ENCODE measurements around the gene PRM2.

Gene PRM2

DNA sequence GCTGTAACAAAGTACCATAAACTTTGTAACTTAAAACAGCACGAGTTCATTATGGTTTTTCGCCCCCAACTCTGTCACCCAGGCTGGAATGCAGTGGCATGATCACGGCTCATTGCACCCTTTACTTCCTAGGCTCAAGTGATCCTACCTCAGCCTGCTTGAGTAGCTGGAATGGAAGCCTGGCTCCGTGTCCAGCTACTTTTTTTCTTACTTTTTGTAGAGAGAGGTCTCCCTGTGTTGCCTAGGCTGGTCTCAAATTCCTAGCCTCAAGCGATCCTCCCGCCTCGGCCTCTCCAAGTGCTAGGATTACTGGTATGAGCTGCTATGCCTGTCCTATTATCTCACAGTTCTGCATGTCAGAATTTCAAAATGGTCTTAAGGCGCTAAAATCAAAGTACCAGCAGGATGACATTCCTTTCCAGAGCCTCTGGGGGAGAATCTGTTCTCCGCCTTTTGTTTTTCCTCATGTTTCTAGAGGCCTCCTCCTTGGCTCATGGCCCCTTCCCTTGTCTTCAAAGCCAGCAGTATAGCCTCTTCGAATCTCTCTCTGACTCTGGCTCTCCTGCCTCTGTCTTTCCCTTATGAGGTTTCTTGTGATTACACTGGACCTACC is 14.9 kb upstream of the PRM2 start:
- TF ChIP-seq, protein P1, sequence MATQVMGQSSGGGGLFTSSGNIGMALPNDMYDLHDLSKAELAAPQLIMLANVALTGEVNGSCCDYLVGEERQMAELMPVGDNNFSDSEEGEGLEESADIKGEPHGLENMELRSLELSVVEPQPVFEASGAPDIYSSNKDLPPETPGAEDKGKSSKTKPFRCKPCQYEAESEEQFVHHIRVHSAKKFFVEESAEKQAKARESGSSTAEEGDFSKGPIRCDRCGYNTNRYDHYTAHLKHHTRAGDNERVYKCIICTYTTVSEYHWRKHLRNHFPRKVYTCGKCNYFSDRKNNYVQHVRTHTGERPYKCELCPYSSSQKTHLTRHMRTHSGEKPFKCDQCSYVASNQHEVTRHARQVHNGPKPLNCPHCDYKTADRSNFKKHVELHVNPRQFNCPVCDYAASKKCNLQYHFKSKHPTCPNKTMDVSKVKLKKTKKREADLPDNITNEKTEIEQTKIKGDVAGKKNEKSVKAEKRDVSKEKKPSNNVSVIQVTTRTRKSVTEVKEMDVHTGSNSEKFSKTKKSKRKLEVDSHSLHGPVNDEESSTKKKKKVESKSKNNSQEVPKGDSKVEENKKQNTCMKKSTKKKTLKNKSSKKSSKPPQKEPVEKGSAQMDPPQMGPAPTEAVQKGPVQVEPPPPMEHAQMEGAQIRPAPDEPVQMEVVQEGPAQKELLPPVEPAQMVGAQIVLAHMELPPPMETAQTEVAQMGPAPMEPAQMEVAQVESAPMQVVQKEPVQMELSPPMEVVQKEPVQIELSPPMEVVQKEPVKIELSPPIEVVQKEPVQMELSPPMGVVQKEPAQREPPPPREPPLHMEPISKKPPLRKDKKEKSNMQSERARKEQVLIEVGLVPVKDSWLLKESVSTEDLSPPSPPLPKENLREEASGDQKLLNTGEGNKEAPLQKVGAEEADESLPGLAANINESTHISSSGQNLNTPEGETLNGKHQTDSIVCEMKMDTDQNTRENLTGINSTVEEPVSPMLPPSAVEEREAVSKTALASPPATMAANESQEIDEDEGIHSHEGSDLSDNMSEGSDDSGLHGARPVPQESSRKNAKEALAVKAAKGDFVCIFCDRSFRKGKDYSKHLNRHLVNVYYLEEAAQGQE (IDR thresholded peaks at IDR 0.05; ENCODE audit: insufficient read depth in 1 of 2, low read depth in 2 of 2, low read length in 2 of 2): no peak
- TF ChIP-seq SIN3A (IDR thresholded peaks at IDR 0.05; ENCODE audit: borderline replicate concordance, insufficient read depth, low read length) (no peak), TAF1 (IDR thresholded peaks at IDR 0.05; ENCODE audit: borderline replicate concordance, insufficient read depth, low read length) (no peak), POLR2AphosphoS5 (IDR thresholded peaks at IDR 0.05; ENCODE audit: low read depth, low read length) (no peak), FOXP2 (optimal IDR thresholded peaks at IDR 0.05; ENCODE audit: borderline replicate concordance, extremely low read depth, extremely low read length, insufficient read depth) (no peak)

DNA sequence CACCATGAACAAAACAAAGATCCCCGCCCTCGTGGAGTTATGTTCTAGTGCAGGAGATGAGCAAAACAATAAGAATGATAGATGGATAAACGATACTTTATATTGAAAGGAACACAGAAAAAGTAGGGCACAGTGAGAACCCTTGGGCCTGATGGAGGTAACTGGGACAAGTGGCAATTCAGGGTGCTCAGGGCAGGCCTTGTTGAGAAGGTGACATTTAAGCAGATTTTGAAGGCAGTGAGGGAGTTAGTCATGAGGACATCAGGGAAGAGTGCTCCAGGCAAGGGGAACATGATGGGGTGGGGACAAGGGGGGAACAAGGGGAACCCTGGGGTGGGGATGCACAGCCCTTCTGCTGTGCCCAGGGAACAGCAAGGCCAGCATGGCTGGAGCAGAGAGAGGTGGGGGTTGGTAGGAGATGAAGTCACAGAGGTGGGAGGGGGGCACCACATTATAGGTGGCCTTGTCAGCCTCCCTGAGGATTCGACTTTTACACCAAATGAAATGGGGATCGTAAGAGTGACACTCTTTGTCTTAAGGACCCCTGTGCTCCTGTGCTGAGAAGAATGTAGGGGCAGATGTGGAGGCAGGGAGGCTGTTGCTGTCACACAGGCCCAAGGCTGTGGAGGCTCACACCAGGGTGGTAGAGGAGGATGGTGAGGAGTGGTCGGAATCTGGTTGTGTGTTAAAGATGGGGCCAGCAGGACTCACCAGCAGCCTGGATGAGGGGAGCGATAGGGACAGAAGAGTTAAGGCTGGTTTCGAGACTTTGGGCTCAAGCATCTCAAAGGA is 14.0 kb upstream of the PRM2 start:
- TF ChIP-seq POLR2AphosphoS5 (IDR thresholded peaks at IDR 0.05; ENCODE audit: low read depth, low read length): no peak
- TF ChIP-seq, protein P1 (IDR thresholded peaks at IDR 0.05; ENCODE audit: insufficient read depth in 1 of 2, low read depth in 2 of 2, low read length in 2 of 2): no peak
- TF ChIP-seq TAF1 (IDR thresholded peaks at IDR 0.05; ENCODE audit: borderline replicate concordance, insufficient read depth, low read length): no peak

DNA sequence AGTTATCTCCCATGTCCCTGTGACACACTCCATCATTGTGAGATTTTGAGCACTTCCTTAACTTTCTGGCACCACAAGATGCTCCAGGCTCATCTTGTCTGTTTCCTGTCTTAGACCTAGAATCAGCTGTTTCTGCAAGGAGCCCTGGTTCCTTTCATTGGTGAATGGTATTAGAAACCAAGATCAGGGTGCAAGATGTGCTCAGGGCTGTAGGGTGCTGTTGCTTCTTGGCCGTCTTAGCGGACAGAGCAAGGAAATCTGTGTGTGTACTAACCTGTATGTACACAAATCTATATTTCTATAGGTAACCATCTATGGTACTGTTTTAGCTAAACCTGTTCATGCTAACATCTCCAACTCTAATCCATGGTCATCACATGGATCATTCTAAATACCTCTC is 12.9 kb upstream of the PRM2 start:
- TF ChIP-seq POLR2AphosphoS5 (IDR thresholded peaks at IDR 0.05; ENCODE audit: low read depth, low read length) (no peak), TAF1 (IDR thresholded peaks at IDR 0.05; ENCODE audit: borderline replicate concordance, insufficient read depth, low read length) (no peak), FOXP2 (optimal IDR thresholded peaks at IDR 0.05; ENCODE audit: borderline replicate concordance, extremely low read depth, extremely low read length, insufficient read depth) (no peak), SIN3A (IDR thresholded peaks at IDR 0.05; ENCODE audit: borderline replicate concordance, insufficient read depth, low read length) (no peak)
- TF ChIP-seq, protein P1 (IDR thresholded peaks at IDR 0.05; ENCODE audit: insufficient read depth in 1 of 2, low read depth in 2 of 2, low read length in 2 of 2): no peak

DNA sequence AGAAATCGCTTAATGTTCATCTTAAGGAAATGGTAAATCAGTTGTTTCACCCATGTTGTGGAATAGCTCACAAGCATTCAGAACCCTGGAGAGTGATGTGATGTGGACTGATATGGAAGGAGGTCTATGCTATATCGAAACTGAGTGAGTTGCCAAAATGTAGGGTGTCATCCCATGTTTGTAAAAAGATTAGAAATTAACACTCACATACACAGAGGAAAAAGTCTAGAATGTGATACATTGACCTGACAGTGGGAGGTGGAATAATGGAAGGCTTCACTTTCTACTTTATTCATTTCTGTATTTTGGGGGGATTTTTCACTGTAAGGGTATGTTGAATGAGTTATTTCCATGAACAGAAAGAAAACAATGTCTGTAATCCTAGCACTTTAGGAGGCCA is 9.6 kb upstream of the PRM2 start:
- TF ChIP-seq, protein P1 (IDR thresholded peaks at IDR 0.05; ENCODE audit: insufficient read depth in 1 of 2, low read depth in 2 of 2, low read length in 2 of 2): peak in 1 of 2 experiments; percentile 50; a peak in 1 of 4 replicates
- no peak for TF ChIP-seq TAF1 (IDR thresholded peaks at IDR 0.05; ENCODE audit: borderline replicate concordance, insufficient read depth, low read length)

Measured in PFSK-1 (cell line).